CD14-positive monocyte (primary cell): ENCODE measurements around the gene TAS2R38. TPM values are rescaled to one million over a fixed set of nuclear protein-coding genes. Genes with fewer than 3 reads are reported as not detected.

Source experiments
- DNase-seq, 3 donors: peaks; one replicate each; pipeline ENCODE4 v3.0.0-alpha.2; 2011 to 2022
- H2AFZ ChIP-seq: 2 replicates; pipeline ENCODE4 v1.6.0; 2012; ENCODE audit warnings: mild to moderate bottlenecking, low read depth, low read length, inconsistent platforms; ENCODE audit not compliant: insufficient read depth, poor library complexity, severe bottlenecking
- H3K27ac ChIP-seq, 2 donors: 1 replicate in 1 of 2; 2 replicates in 1 of 2; pipeline ENCODE4 v1.5.1; 2012 to 2013; ENCODE audit warnings: low read length in 2 of 2, control low read depth in 1 of 2, inconsistent platforms in 1 of 2, low read depth in 1 of 2, mild to moderate bottlenecking in 1 of 2
- H3K27me3 ChIP-seq, 2 donors: one replicate each; pipeline versions ENCODE4 v1.6.0 to v1.6.1; 2011 to 2013; ENCODE audit warnings: low read length in 2 of 2; ENCODE audit not compliant: control insufficient read depth in 2 of 2, insufficient read depth in 2 of 2
- H3K36me3 ChIP-seq, 2 donors: replicated peaks in 1 of 2; 1 replicate in 1 of 2; 2 replicates in 1 of 2; pipeline versions ENCODE4 v1.5.1 to v1.6.1; 2012 to 2013; ENCODE audit warnings: low read length in 2 of 2, control low read depth in 1 of 2, inconsistent platforms in 1 of 2, mild to moderate bottlenecking in 1 of 2; ENCODE audit not compliant: insufficient read depth in 2 of 2, control insufficient read depth in 1 of 2
- H3K4me1 ChIP-seq, 2 donors: 1 replicate in 1 of 2; 2 replicates in 1 of 2; pipeline versions ENCODE4 v1.5.1 to v1.6.1; 2012 to 2013; ENCODE audit warnings: low read length in 2 of 2, control low read depth in 1 of 2, inconsistent platforms in 1 of 2, mild to moderate bottlenecking in 1 of 2, moderate library complexity in 1 of 2; ENCODE audit not compliant: insufficient read depth in 2 of 2, control insufficient read depth in 1 of 2
- H3K4me2 ChIP-seq: replicated peaks from 2 replicates; pipeline ENCODE3; 2012; ENCODE audit warnings: low read length, moderate library complexity, mild to moderate bottlenecking; ENCODE audit not compliant: poor library complexity, severe bottlenecking; ENCODE audit errors: extremely low read depth
- H3K4me3 ChIP-seq, 3 experiments: fragments of 200-600 bp in 1 of 3; sonication (generic) in 1 of 3; replicated peaks in 1 of 3; 1 replicate in 2 of 3; 2 replicates in 1 of 3; pipeline ENCODE4 v1.5.1; 2011 to 2013; ENCODE audit warnings: low read length in 3 of 3, mild to moderate bottlenecking in 3 of 3, control low read depth in 2 of 3, low read depth in 2 of 3, inconsistent platforms in 1 of 3, moderate library complexity in 1 of 3
- H3K79me2 ChIP-seq: 2 replicates; pipeline ENCODE4 v1.6.0; 2012; ENCODE audit warnings: mild to moderate bottlenecking, control low read depth, inconsistent platforms, low read length, moderate library complexity; ENCODE audit not compliant: insufficient read depth
- H3K9ac ChIP-seq: 2 replicates; pipeline ENCODE4 v1.6.0; 2017; ENCODE audit warnings: low read length, mild to moderate bottlenecking; ENCODE audit not compliant: insufficient read depth, poor library complexity, severe bottlenecking
- H3K9me3 ChIP-seq, 2 donors: replicated peaks in 1 of 2; 1 replicate in 1 of 2; 2 replicates in 1 of 2; pipeline versions ENCODE4 v1.5.1 to v1.6.1; 2012 to 2013; ENCODE audit warnings: low read length in 2 of 2, control low read depth in 1 of 2; ENCODE audit not compliant: control insufficient read depth in 1 of 2, insufficient read depth in 1 of 2
- H4K20me1 ChIP-seq: 2 replicates; pipeline ENCODE4 v1.6.0; 2012; ENCODE audit warnings: mild to moderate bottlenecking, low read length, control low read depth, moderate library complexity; ENCODE audit not compliant: insufficient read depth
- H3K27ac Mint-ChIP-seq, 7 donors: one replicate each; pipeline ENCODE4 v1.8.0; 2020; ENCODE audit warnings: mild to moderate bottlenecking in 7 of 7, mixed read lengths in 7 of 7, moderate library complexity in 6 of 7, inconsistent platforms in 2 of 7
- H3K27me3 Mint-ChIP-seq, 3 donors: one replicate each; pipeline ENCODE4 v1.8.0; 2021 to 2022; ENCODE audit warnings: low read depth in 3 of 3, mild to moderate bottlenecking in 3 of 3, mixed read lengths in 3 of 3, moderate library complexity in 3 of 3, inconsistent platforms in 1 of 3
- H3K36me3 Mint-ChIP-seq, 2 donors: one replicate each; pipeline ENCODE4 v1.8.0; 2020; ENCODE audit warnings: mixed read lengths in 2 of 2, inconsistent platforms in 1 of 2, mild to moderate bottlenecking in 1 of 2
- H3K4me1 Mint-ChIP-seq: one replicate; pipeline ENCODE4 v1.8.0; 2020; ENCODE audit warnings: mild to moderate bottlenecking, mixed read lengths
- H3K4me3 Mint-ChIP-seq, 2 donors: one replicate each; pipeline ENCODE4 v1.8.0; 2020; ENCODE audit warnings: mild to moderate bottlenecking in 2 of 2, mixed read lengths in 2 of 2, moderate library complexity in 1 of 2
- H3K9me3 Mint-ChIP-seq, 7 donors: one replicate each; pipeline ENCODE4 v1.8.0; 2020 to 2022; ENCODE audit warnings: mixed read lengths in 7 of 7, mild to moderate bottlenecking in 6 of 7, moderate library complexity in 6 of 7, inconsistent platforms in 2 of 7
- WGBS: methylation state at CpG from one replicate; pipeline ENCODE4 v1.1.5; 2013; ENCODE audit warnings: missing lambda C conversion rate; ENCODE audit not compliant: insufficient coverage; 5-methylcytosine and 5-hydroxymethylcytosine counted together
- intact Hi-C, 2 donors: fragments of 100-400 bp; cut with micrococcal nuclease; formaldehyde crosslinking; loops; one replicate each; pipeline versions ENCODE4 v1.15.0 to v1.15.1; 2023
- polyA plus RNA-seq, 3 donors: library from polyadenylated mRNA; depleted of rRNA in 1 of 3; unstranded in 2 of 3; stranded (reverse) in 1 of 3; fragments of 300-500 nt in 2 of 3; fragments of >200 nt in 1 of 3; fragmentation: Illumina TruSeq in 2 of 3; gene quantifications; 1 replicate in 2 of 3; 2 replicates in 1 of 3; pipeline ENCODE4 v1.2.3, GENCODE V29; 2012 to 2021
- TF ChIP-seq, protein P1 (sequence below): fragments of 200-600 bp; IDR thresholded peaks from one replicate; pipeline ENCODE4 v1.8.0; 2022; ENCODE audit warnings: antibody characterized with exemption, mild to moderate bottlenecking

Gene TAS2R38
- polyA plus RNA-seq, 3 donors: not detected

DNA sequence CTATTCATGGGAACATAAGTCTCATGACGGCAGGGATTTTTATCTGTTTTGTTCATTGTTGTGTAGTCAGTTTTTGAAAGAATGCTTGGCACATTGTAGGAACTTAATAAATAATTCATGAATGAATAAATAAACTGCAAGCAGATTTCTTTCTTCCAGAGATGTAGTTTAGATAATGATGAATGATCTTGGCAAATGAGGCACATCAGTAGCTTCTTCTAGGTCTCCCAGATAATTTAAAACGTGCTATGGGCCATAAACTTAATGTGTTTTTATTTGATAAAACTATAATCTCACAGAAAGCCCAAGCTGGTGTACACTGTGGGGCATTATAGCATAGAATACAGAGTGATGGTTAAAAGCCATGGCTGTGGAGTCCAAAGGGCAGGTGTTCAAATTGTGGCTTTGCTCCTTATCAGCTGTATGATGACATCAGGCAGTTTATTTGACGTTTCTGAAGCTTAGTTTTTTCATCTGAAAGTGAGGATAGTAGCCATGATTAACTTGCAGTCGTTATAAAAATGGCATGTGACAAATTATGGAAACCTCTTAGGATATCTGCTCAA lies 25.6 kb upstream of the TAS2R38 start:
- intact Hi-C loops: no loop called here
- Mint-ChIP-seq H3K36me3 (peaks cover 6 to 11% of the 10 kb centered on the region in 2 donors), H3K9me3 (peaks cover 3 to 8% (median 5%) of the 10 kb centered on the region in 7 donors), H3K27me3 (peaks cover 0 to 2% (median 2%) of the 10 kb centered on the region in 3 donors), H3K4me3 (no peak overlapping the region), H3K4me1 (peaks cover 2% of the 10 kb centered on the region), H3K27ac (no peak overlapping the region)
- Histone ChIP-seq H4K20me1 (no peaks in the 10 kb centered on the region), H3K4me1 (no peaks in the 10 kb centered on the region), H3K4me2 (no peak overlapping the region), H3K4me3 (no peak overlapping the region), H3K27ac (no peak overlapping the region), H3K27me3 (no peaks in the 10 kb centered on the region), H3K9me3 (no peaks in the 10 kb centered on the region), H3K36me3 (no peaks in the 10 kb centered on the region), H3K79me2 (no peaks in the 10 kb centered on the region), H2AFZ (no peak overlapping the region), H3K9ac (no peak overlapping the region)
- no CpG with 5 or more reads among the region's 4 CpGs for WGBS
- DNase-seq: no peak
- TF ChIP-seq, protein P1, sequence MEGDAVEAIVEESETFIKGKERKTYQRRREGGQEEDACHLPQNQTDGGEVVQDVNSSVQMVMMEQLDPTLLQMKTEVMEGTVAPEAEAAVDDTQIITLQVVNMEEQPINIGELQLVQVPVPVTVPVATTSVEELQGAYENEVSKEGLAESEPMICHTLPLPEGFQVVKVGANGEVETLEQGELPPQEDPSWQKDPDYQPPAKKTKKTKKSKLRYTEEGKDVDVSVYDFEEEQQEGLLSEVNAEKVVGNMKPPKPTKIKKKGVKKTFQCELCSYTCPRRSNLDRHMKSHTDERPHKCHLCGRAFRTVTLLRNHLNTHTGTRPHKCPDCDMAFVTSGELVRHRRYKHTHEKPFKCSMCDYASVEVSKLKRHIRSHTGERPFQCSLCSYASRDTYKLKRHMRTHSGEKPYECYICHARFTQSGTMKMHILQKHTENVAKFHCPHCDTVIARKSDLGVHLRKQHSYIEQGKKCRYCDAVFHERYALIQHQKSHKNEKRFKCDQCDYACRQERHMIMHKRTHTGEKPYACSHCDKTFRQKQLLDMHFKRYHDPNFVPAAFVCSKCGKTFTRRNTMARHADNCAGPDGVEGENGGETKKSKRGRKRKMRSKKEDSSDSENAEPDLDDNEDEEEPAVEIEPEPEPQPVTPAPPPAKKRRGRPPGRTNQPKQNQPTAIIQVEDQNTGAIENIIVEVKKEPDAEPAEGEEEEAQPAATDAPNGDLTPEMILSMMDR: no peak

DNA sequence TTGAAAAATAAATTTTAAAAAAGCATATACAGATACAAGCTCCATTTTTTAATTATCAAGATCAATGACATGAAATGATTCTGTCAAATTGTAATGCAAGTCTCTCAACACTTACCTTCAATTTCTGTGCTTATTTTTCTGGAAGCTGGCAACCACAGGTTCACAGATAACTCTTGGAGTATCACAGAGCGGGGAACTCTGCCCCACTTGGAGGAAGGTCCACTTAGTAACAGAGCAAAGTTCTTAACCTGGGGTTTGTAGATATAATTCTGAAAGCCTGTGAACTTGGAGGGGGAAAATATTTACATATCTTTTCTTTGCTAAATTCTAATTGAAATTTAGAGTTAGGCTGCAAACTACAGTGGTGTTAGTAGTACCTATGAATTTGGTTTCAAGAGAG lies 19.8 kb upstream of the TAS2R38 start:
- peaks cover 0 to 2% (median 0%) of the 10 kb centered on the region in 3 donors for H3K27me3 Mint-ChIP-seq
- intact Hi-C loops: no loop called here
- no peak overlapping the region for H3K9ac ChIP-seq
- no peaks in the 10 kb centered on the region for H3K36me3 ChIP-seq
- H3K4me1 Mint-ChIP-seq: peaks cover 50% of the 10 kb centered on the region
- no peak overlapping the region for H3K4me2 ChIP-seq
- no peak overlapping the region for H3K27ac ChIP-seq
- H3K36me3 Mint-ChIP-seq: peaks cover 3 to 6% of the 10 kb centered on the region in 2 donors
- H3K4me3 ChIP-seq: no peak overlapping the region
- no peak overlapping the region for H2AFZ ChIP-seq
- no peaks in the 10 kb centered on the region for H3K9me3 ChIP-seq
- WGBS: no CpG with 5 or more reads among the region's 1 CpG
- H3K79me2 ChIP-seq: no peaks in the 10 kb centered on the region
- H3K27me3 ChIP-seq: no peaks in the 10 kb centered on the region
- no peak overlapping the region for H3K4me3 Mint-ChIP-seq
- H3K4me1 ChIP-seq: peaks cover 45 to 46% of the 10 kb centered on the region in 2 donors
- TF ChIP-seq, protein P1: no peak
- no peak for DNase-seq
- H3K9me3 Mint-ChIP-seq: peaks cover 2 to 7% (median 3%) of the 10 kb centered on the region in 7 donors
- H4K20me1 ChIP-seq: no peaks in the 10 kb centered on the region
- H3K27ac Mint-ChIP-seq: no peak overlapping the region
